Measurements from ENCODE around the gene GRM1. TPM values are rescaled to one million over a fixed set of nuclear protein-coding genes. Genes with fewer than 3 reads are reported as not detected.

The GRM1 gene
- total and polyA plus RNA-seq, 2 experiments from 2014 or later, result 0.29 to 0.63 TPM

- no peak for ATAC-seq
Measured at GRCh38 chr6:146397638-146398037, 368.8 kb downstream of the GRM1 start.

More at GRCh38 chr6:146397638-146398037, 368.8 kb downstream of the GRM1 start:
- no peak for DNase-seq (ENCODE audit: low spot score)
- H4K20me1 ChIP-seq (replicated peaks; ENCODE audit: insufficient read depth), result no peaks in the 10 kb centered on the region
- H3K27ac ChIP-seq (ENCODE audit: low read depth), result no peak overlapping the region
- TF ChIP-seq REST (IDR thresholded peaks at IDR 0.05; ENCODE audit: unreplicated experiment) (no peak), EZH2 (IDR thresholded peaks at IDR 0.05; ENCODE audit: low read depth, unreplicated experiment) (no peak), ZNF114 (CRISPR knock-in tag; IDR thresholded peaks at IDR 0.05) (no peak), ETS1 (IDR thresholded peaks at IDR 0.05) (no peak), POLR2AphosphoS5 (IDR thresholded peaks at IDR 0.05; ENCODE audit: low read depth) (no peak), ZNF331 (CRISPR knock-in tag; IDR thresholded peaks at IDR 0.05; ENCODE audit: low read depth) (no peak), JUNB (IDR thresholded peaks at IDR 0.05; ENCODE audit: unreplicated experiment) (no peak), NANOG (IDR thresholded peaks at IDR 0.05; ENCODE audit: borderline replicate concordance) (no peak), EZH2phosphoT487 (IDR thresholded peaks at IDR 0.05; ENCODE audit: unreplicated experiment) (no peak), CTCF (conservative IDR thresholded peaks at IDR 0.05; ENCODE audit: low read depth in 2 of 2) (no peak), CREB1 (CRISPR knock-in tag; IDR thresholded peaks at IDR 0.05; ENCODE audit: low read depth) (no peak), STAT1 (IDR thresholded peaks at IDR 0.05; ENCODE audit: unreplicated experiment) (no peak), ZNF462 (CRISPR knock-in tag; IDR thresholded peaks at IDR 0.05) (no peak)
- no peaks in the 10 kb centered on the region for H3K36me3 Mint-ChIP-seq (ENCODE audit: low read depth)
- no peak overlapping the region for H3K4me2 ChIP-seq
- H3K27me3 ChIP-seq (ENCODE audit: insufficient read depth), result no peaks in the 10 kb centered on the region
- no peak overlapping the region for H3K4me3 ChIP-seq
- H3K9me2 ChIP-seq (ENCODE audit: insufficient read depth), result no peaks in the 10 kb centered on the region
- H3K4me1 Mint-ChIP-seq, result no peaks in the 10 kb centered on the region; the same call in 2 of the 3 replicates
- H3F3A ChIP-seq (replicated peaks; ENCODE audit: low read depth), result no peaks in the 10 kb centered on the region
- no peak overlapping the region for H2AFZ ChIP-seq
- no peaks in the 10 kb centered on the region for H3K4me1 ChIP-seq (ENCODE audit: insufficient read depth)
- no peak overlapping the region for H3K4me3 Mint-ChIP-seq
- H3K27me3 Mint-ChIP-seq (ENCODE audit: insufficient read depth, low read depth, poor library complexity), result no peaks in the 10 kb centered on the region
- H3K27ac Mint-ChIP-seq, result no peak overlapping the region
- H3K9me3 Mint-ChIP-seq, result no peaks in the 10 kb centered on the region
- no peaks in the 10 kb centered on the region for H3K79me2 ChIP-seq (replicated peaks; ENCODE audit: insufficient read depth)
- H3K36me3 ChIP-seq (ENCODE audit: insufficient read depth), result no peaks in the 10 kb centered on the region
